Mesodermal cell (in vitro differentiated cells): Measurements from ENCODE around the gene PTTG2. TPM values are rescaled to one million over a fixed set of nuclear protein-coding genes. Genes with fewer than 3 reads are reported as not detected.
"Not testable (repeated sequence)": the region's sequence is repeated elsewhere in the genome, so short reads cannot be mapped to it uniquely, and the experiment has no call there.

Source experiments
- H3K27ac ChIP-seq: 2 replicates; pipeline ENCODE4 v1.7.0; 2013; ENCODE audit warnings: mild to moderate bottlenecking, low read depth, low read length, moderate library complexity; ENCODE audit not compliant: severe bottlenecking
- H3K36me3 ChIP-seq: 2 replicates; pipeline ENCODE4 v1.7.1; 2013; ENCODE audit warnings: mild to moderate bottlenecking, low read length, moderate library complexity; ENCODE audit not compliant: control insufficient read depth, insufficient read depth
- H3K4me1 ChIP-seq: one replicate; pipeline ENCODE4 v1.7.1; 2013; ENCODE audit warnings: mild to moderate bottlenecking, low read length; ENCODE audit not compliant: insufficient read depth, control insufficient read depth, poor library complexity, severe bottlenecking
- H3K4me3 ChIP-seq: 2 replicates; pipeline ENCODE4 v1.7.0; 2013; ENCODE audit warnings: low read length, control low read depth, mild to moderate bottlenecking; ENCODE audit not compliant: insufficient read depth, poor library complexity, severe bottlenecking; ENCODE audit errors: extremely low read depth
- H3K9me3 ChIP-seq: 2 replicates; pipeline ENCODE4 v1.7.1; 2013; ENCODE audit warnings: mild to moderate bottlenecking, low read length, moderate library complexity; ENCODE audit not compliant: control insufficient read depth
- WGBS, 2 experiments: methylation state at CpG; one replicate each; pipeline ENCODE4 v1.1.5; 2013; ENCODE audit warnings: missing lambda C conversion rate in 2 of 2; ENCODE audit not compliant: insufficient coverage in 2 of 2; 5-methylcytosine and 5-hydroxymethylcytosine counted together
- polyA plus RNA-seq, 2 experiments: library from polyadenylated mRNA; stranded (reverse); fragments of 50-300 nt; gene quantifications; one replicate each; pipeline ENCODE4 v1.2.3, GENCODE V29; 2013

Gene PTTG2
- polyA plus RNA-seq (2013, experiment 1 of 2), result not detected
- polyA plus RNA-seq (2013, experiment 2 of 2), result not detected

DNA sequence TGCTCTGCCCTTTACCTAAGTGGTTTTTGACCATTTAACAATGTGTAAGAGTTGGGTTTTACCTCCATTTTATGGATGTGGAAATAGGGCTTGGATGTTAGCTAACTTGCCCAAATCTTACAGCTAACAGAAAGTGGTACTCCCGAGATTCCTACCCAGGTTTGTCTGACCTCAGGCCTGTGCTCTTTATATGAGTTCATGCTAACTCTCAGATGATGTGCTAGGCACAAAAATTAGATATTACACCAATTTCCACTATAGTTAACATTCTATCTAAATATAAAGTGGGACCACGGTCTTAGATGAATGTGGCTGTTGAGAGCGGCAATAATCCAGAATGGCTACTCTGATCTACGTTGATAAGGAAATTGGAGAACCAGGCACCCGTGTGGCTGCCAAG is at the start of gene PTTG2:
PTTG2 (plus strand) TSS at position 301 of the 400 bp plus-strand sequence; CDS start at position 338, 37 bp downstream.
- Histone ChIP-seq H3K27ac (no peak within 1 kb of the TSS), H3K36me3 (no peaks in the 10 kb centered on the region), H3K4me3 (no peak within 1 kb of the TSS), H3K4me1 (no peaks in the 10 kb centered on the region), H3K9me3 (no peaks in the 10 kb centered on the region)
- 90 to 94% methylated on average over 3 to 5 of the region's 5 CpGs for WGBS, 2 experiments

DNA sequence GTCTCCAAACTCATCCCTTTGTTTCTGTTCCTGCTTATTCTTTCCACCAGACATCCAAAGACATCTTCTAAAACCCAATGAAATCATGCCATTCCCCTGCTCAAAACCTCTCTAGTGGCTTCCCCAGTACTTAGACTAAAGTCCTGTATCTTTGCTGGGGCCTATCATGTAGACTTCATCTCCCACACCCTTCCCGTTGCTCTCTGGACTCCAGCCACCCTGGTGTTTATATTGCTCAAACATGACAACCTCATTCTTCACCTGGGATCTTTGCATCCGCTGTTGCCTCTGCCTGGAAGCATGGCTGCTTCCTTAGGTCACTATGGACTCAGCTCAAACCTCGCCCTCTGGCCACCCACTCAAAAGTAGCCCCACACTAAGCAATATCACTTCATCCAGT is 45.7 kb upstream of the PTTG2 start:
- H3K4me3 ChIP-seq, result no peak overlapping the region
- no peaks in the 10 kb centered on the region for H3K4me1 ChIP-seq
- no peaks in the 10 kb centered on the region for H3K9me3 ChIP-seq
- WGBS, 2 experiments, result 94 to 98% methylated on average over 3 of the region's 3 CpGs
- no peaks in the 10 kb centered on the region for H3K36me3 ChIP-seq
- no peak overlapping the region for H3K27ac ChIP-seq

DNA sequence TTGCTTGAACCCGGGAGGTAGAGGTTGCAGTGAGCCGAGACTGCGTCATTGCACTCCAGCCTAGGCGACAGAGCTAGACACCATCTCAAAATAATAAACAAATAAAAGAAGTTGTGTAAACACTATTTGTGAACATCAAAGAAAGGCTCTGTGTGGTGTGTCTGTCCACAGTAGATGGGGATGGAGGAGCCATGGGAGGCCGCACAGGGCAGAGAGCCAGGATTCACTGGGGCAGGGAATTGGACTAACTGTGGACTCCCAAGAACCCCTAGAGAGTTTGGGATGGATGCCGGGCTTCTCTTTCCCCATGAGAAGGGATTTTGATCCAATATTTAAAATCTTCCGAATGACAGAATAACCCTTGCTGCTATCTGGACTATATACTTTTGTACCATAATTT is 42.8 kb upstream of the PTTG2 start:
- no peak overlapping the region for H3K27ac ChIP-seq
- no peaks in the 10 kb centered on the region for H3K9me3 ChIP-seq
- 94 to 100% methylated on average over 3 of the region's 7 CpGs for WGBS, 2 experiments
- no peak overlapping the region for H3K4me3 ChIP-seq
- H3K36me3 ChIP-seq, result no peaks in the 10 kb centered on the region
- no peaks in the 10 kb centered on the region for H3K4me1 ChIP-seq

DNA sequence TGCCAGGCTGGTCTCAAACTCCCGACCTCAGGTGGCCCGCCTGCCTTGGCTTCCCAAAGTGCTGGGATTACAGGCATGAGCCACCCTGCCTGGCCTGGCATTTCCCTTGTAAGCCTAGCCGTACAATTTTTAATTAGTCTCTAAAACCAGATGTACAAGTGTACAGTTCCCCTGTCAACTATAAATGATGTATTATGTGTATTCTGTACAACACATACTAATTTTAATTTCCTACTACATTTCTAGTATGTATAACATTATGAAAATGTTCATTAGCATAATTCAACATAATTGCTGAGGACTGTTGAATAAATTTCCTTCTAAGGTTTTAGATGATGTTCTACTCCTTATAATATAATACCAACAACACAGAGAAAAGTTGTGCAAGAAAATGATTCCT is 41.5 kb upstream of the PTTG2 start:
- Histone ChIP-seq H3K4me1 (no peaks in the 10 kb centered on the region), H3K9me3 (no peaks in the 10 kb centered on the region)
- WGBS, 2 experiments, result 94 to 100% methylated on average over 2 to 3 of the region's 3 CpGs

DNA sequence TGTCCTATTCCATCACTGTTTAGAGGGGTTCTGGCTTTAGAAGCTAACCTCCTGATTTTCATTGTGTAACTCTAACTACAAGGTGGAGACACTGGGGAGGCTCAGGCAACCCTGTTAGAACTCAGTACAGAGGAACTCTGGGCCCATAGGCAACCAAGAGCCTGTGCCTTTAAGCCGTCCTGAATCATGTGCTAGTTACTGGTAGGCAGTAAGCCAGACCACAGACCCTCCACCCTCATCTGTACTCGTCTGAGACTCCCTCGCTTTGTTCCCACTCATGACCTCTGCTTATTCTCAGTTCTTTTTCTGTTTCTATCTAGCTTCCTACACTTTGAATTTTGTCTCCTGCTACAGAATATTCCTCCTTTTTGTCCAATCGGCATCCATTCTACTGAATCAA is 37.9 kb upstream of the PTTG2 start:
- Histone ChIP-seq H3K36me3 (no peaks in the 10 kb centered on the region), H3K4me1 (no peaks in the 10 kb centered on the region), H3K27ac (no peak overlapping the region), H3K9me3 (no peaks in the 10 kb centered on the region), H3K4me3 (no peak overlapping the region)
- 75 to 92% methylated on average over 3 of the region's 4 CpGs for WGBS, 2 experiments

More for the DNA sequence above, 41.5 kb upstream of the PTTG2 start:
- no peak overlapping the region for H3K27ac ChIP-seq
- H3K4me3 ChIP-seq, result no peak overlapping the region
- no peaks in the 10 kb centered on the region for H3K36me3 ChIP-seq

DNA sequence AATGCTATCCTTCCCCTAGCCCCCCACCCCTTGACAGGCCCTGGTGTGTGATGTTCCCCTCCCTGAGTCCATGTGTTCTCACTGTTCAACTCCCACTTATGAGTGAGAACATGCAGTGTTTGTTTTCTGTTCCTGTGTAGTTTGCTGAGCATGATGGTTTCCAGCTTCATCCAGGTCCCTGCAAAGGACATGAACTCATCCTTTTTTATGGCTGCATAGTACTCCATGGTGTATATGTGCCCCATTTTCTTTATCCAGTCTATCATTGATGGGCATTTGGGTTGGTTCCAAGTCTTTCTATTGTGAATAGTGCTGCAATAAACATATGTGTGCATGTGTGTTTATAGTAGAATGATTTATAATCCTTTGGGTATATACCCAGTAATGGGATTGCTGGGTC is 37.1 kb upstream of the PTTG2 start:
- H3K36me3 ChIP-seq, H3K27ac ChIP-seq, H3K9me3 ChIP-seq, H3K4me3 ChIP-seq, H3K4me1 ChIP-seq: not testable (repeated sequence)

DNA sequence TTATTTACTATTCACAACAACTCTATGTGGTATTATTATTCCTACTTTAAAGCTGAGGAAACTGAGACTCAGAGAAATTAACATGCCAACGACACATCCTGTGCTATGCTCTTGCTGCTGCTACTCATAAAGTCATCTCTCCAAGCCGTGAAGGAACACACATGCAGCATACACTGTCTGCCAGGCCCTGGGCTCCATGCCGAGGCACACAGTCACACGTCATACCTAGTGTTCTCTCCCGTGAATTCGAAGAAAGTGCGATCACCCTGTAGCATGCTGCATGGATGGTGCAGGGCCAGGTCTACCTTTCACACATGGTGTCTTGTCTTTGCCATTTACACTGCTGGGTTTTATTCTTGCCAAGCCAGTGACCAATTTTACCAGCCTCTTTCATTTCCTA is 35.3 kb upstream of the PTTG2 start:
- WGBS, 2 experiments, result 75 to 84% methylated on average over 7 of the region's 7 CpGs
- H3K27ac ChIP-seq, result no peak overlapping the region
- no peak overlapping the region for H3K4me3 ChIP-seq
- H3K36me3 ChIP-seq, result no peaks in the 10 kb centered on the region
- no peaks in the 10 kb centered on the region for H3K4me1 ChIP-seq
- H3K9me3 ChIP-seq, result no peaks in the 10 kb centered on the region

DNA sequence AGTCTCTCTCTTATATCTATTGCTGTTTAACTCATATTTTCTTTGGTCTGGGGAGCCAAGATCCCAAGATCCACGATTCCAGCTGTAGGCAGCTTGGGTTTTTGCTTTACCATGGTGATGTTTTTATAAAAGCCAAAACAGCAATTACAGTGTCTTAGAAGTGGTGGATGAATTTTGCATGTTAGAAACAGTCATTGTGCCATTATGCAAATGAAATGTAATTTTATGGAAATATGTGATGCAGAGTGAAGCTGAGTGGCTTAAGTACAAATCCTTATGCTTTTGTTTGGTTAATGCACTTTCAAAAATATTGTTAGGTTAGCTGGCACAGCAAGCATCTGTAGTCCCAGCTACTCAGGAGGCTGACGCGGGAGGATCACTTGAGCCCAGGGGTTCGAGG is 32.8 kb upstream of the PTTG2 start:
- Histone ChIP-seq H3K9me3 (no peaks in the 10 kb centered on the region), H3K4me1 (no peaks in the 10 kb centered on the region), H3K27ac (no peak overlapping the region), H3K36me3 (no peaks in the 10 kb centered on the region), H3K4me3 (no peak overlapping the region)
- 97 to 100% methylated on average over 1 to 4 of the region's 4 CpGs for WGBS, 2 experiments

DNA sequence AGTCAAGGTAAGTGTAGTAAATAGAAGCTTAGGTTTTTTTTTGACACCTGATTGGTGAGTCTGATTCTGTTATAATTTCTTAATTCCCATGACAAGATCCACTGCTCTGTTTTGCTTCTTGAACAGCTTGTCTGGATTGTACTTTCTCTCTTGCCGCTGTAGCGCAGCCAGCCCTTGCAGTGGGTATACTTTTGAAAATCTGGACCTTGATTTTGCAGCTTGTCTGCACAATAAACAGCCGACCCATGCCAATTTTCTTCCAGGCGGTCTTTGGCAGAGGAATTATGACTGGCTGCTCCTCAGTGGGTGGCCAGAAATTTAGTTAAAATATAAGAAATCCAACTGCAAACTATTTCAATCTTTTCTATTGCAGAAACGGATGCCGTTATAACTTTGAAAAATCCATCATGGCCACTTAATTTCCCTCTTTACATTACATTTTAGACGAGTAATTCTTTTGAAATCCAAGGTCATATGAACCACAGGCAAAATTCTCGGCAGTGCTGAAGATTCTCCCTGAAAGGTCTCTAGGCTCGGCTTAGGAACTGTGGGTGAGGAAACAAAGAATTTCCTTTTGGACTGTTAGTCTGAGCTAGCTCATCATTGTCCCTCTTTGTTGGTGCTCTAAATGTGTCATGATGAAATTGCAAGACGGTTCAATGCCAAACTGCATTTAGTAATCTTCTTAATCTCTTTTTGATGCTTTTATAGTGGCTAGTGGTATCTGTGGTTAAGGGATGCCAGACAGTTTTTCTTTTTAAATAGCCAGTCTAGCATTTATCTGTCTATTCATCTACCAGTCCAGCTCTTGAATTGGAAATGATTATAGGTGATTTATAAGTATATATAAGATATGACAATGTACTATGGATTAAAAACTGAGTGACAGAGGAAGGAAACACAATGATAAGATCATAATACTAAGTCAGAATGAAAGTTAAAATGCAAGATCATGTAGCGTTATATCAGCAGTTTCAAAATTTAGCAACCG is 31.5 kb upstream of the PTTG2 start:
- H3K4me3 ChIP-seq, result no peak overlapping the region
- no peaks in the 10 kb centered on the region for H3K4me1 ChIP-seq
- H3K27ac ChIP-seq, result no peak overlapping the region
- WGBS, 2 experiments, result 88 to 91% methylated on average over 5 to 10 of the region's 12 CpGs
- H3K36me3 ChIP-seq, result no peaks in the 10 kb centered on the region
- no peaks in the 10 kb centered on the region for H3K9me3 ChIP-seq

DNA sequence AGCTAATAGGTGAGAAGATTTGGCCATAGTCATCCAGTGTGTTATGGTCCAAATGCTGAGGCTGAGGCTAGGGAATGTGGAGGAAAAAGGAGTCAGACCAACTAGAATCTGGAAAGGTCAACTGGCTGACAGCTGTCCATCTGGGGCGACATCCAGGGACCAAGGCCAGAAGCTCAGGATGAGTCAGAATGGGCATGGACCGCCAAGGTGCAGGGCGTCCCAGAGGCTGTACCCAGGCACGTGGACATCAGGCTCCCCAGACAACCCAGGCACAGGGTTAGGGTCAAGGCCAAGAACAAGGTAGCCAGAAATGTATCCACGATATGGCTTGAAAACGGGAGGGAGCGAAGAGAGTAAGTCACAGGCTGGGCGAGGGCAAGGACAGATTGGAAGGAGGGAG is 26.1 kb upstream of the PTTG2 start:
- no peaks in the 10 kb centered on the region for H3K4me1 ChIP-seq
- H3K9me3 ChIP-seq, result no peaks in the 10 kb centered on the region
- no peak overlapping the region for H3K4me3 ChIP-seq
- no peak overlapping the region for H3K27ac ChIP-seq
- H3K36me3 ChIP-seq, result no peaks in the 10 kb centered on the region
- WGBS, 2 experiments, result 92 to 95% methylated on average over 7 to 8 of the region's 8 CpGs

DNA sequence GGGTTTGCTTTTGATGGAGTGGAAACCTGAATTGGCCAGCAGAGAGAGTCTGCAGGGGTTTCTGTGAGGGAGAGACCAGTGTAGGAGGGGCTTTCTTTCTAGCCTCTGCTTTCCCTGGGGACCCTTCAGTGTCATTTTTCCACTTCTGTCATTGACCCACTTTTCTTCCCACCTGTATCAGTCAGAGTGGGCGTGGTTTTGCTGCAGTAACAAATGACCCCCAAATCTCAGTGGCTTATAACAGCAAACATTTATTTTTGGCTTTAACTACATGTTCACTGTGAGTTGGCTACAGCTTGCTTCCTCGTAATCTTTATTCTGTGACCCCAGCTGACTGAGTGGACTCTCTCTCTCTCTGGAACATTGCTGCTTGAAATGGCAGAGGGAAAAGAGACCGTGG is 25.6 kb upstream of the PTTG2 start:
- Histone ChIP-seq H3K4me1 (no peaks in the 10 kb centered on the region), H3K9me3 (no peaks in the 10 kb centered on the region), H3K27ac (no peak overlapping the region), H3K4me3 (no peak overlapping the region), H3K36me3 (no peaks in the 10 kb centered on the region)
- 89 to 100% methylated on average over 1 to 2 of the region's 3 CpGs for WGBS, 2 experiments
